ENCODE measurements around the gene RABL6. TPM values are rescaled to one million over a fixed set of nuclear protein-coding genes. Genes with fewer than 3 reads are reported as not detected.

The RABL6 gene
- total and polyA plus RNA-seq, 2 experiments from 2014 or later = 101 to 153 TPM

DNA sequence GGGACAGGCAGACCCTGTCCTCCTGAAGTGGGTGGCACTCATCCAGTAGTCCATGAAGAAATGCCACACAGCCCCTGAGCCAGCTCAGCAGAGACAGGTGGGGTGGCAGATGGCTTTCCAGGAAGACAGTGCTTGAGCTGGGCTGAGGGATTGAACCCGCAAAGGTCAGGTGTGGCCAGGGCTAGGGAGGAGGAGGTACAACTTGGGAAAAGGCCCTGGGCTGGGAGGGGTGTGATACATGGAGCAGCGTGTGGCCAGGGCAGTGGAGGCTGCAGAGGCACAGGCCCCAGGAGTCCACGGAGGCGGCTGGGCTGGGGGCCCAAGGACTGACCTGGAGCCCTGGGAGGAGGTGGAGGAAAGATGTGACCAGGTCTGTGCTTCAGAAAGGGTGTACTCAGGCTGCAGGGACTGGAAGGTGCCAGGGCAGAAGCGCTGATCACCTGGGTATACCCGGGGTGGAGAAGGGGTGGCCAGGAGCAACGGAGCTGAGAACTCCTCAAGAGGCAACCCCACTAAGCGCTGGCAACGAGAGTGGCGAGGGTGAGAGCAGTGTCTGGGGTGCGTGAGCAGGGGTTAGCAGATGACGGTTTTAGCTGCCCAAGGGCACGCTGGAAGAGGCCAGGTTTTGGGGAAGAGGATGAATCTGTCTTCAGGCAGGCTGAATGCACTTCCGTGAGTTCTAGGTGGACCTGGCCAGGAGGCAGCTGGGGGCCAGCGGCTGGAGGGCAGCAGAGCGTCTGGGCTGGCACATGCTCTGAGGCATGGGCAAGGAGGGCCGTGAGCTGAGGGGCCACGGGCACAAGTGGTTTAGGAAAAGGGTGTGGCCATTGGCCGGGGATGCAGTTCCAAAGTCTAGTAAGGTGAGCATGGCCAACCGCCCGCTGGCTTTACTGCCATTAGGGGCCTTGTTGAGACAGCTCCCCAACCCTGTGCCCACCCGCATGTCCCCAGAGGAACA lies 3.9 kb upstream of the RABL6 start:
- TF ChIP-seq, protein P1, sequence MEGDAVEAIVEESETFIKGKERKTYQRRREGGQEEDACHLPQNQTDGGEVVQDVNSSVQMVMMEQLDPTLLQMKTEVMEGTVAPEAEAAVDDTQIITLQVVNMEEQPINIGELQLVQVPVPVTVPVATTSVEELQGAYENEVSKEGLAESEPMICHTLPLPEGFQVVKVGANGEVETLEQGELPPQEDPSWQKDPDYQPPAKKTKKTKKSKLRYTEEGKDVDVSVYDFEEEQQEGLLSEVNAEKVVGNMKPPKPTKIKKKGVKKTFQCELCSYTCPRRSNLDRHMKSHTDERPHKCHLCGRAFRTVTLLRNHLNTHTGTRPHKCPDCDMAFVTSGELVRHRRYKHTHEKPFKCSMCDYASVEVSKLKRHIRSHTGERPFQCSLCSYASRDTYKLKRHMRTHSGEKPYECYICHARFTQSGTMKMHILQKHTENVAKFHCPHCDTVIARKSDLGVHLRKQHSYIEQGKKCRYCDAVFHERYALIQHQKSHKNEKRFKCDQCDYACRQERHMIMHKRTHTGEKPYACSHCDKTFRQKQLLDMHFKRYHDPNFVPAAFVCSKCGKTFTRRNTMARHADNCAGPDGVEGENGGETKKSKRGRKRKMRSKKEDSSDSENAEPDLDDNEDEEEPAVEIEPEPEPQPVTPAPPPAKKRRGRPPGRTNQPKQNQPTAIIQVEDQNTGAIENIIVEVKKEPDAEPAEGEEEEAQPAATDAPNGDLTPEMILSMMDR (IDR thresholded peaks at IDR 0.05; ENCODE audit: low read depth, low read length) = no peak
- DNase-seq (ENCODE audit: low read depth in 1 of 2, low spot score in 1 of 2) = no peak
- H3K27ac ChIP-seq = no peak overlapping the region
- H3K4me1 ChIP-seq (ENCODE audit: low read depth) = peaks cover 14% of the 10 kb centered on the region
- no peak overlapping the region for H3K4me3 ChIP-seq
- no peaks in the 10 kb centered on the region for H3K27me3 ChIP-seq
- H3K9me3 ChIP-seq (ENCODE audit: low read depth) = no peaks in the 10 kb centered on the region
- no peaks in the 10 kb centered on the region for H3K36me3 ChIP-seq

DNA sequence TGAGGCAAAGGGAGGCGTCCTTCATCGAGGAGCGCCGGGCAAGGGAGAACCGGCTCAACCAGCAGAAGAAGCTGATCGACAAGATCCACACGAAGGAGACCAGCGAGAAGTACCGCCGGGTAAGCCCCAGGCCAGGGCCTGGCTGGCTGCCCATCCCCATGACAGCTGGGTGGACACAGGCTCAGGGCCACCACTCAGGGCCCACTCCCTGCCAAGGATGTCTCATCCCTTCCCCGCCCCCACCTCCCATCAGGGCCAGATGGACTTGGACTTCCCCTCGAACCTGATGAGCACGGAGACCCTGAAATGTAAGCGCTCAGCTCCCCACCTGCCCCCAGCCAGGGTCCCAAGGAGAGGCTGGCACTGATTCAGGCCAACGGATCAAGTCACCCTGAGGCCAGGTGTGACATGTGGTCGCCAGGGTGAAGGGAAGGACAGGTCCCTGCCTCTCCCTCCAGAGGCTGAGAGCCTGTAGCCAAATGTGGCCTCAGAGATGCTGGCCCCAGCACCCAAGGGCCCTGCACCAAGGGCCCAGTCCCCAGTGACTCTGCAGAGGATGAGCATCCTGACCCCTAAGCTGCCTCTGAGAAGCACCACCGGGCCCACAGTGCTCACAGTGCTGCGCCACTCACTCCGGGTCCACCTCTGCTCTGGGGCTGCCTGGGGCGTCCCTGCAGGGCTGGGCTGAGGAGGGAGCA lies 3.1 kb upstream of the RABL6 start:
- no peaks in the 10 kb centered on the region for H3K27me3 ChIP-seq
- no peaks in the 10 kb centered on the region for H3K36me3 ChIP-seq
- no peaks in the 10 kb centered on the region for H3K9me3 ChIP-seq (ENCODE audit: low read depth)
- DNase-seq (ENCODE audit: low read depth in 1 of 2, low spot score in 1 of 2) = no peak
- no peak overlapping the region for H3K27ac ChIP-seq
- H3K4me1 ChIP-seq (ENCODE audit: low read depth) = peaks cover 15% of the 10 kb centered on the region
- TF ChIP-seq, protein P1 (IDR thresholded peaks at IDR 0.05; ENCODE audit: low read depth, low read length) = no peak
- H3K4me3 ChIP-seq = no peak overlapping the region

DNA sequence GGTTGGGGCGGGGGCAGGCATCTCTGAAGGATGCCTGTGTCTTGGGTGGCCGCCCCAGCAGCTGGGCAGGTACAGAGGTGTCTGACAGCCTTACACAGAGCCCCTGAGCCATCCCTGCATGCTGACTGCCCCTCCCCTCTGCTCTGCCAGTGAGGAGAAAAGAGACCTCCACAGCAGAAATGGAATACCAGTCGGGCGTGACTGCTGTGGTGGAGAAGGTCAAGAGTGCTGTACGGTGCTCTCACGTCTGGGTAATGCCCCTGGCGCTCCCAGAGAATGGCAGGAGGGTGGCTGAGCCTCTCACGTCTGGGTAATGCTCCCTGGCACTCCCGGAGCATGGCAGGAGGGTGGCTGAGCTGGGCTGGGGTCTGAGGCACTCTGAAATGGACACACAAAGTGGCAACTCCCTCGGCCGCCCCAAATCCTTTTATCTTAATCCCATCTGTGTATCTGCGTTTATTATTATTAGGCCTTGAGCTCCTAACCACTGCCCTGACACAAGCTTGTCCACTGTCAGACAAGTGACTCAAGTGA lies 2.5 kb upstream of the RABL6 start:
- Histone ChIP-seq H3K4me3 (no peak overlapping the region), H3K27ac (no peak overlapping the region), H3K4me1 (ENCODE audit: low read depth) (peaks cover 21% of the 10 kb centered on the region), H3K27me3 (no peaks in the 10 kb centered on the region), H3K9me3 (ENCODE audit: low read depth) (no peaks in the 10 kb centered on the region), H3K36me3 (no peaks in the 10 kb centered on the region)
- no peak for DNase-seq (ENCODE audit: low read depth in 1 of 2, low spot score in 1 of 2)
- TF ChIP-seq, protein P1 (IDR thresholded peaks at IDR 0.05; ENCODE audit: low read depth, low read length) = no peak

DNA sequence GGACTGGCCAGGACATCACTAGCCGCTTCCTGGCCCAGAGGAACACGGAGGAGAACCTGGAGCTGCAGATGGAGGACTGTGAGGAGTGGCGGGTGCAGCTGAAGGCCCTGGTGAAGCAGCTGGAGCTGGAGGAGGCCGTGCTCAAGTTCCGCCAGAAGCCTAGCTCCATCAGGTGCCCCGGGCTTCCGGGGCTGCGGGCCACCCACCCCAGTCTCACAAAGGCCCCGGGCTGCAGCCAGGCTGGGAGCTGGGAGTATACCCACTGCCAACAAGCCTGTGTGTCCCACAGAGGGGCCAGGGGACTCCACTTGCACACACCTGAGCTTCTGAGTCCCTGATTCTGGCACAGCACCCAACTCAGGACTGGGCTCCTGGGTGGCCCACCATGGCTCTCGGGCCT lies 1.7 kb upstream of the RABL6 start:
- H3K9me3 ChIP-seq (ENCODE audit: low read depth) = no peaks in the 10 kb centered on the region
- no peak overlapping the region for H3K27ac ChIP-seq
- no peaks in the 10 kb centered on the region for H3K36me3 ChIP-seq
- TF ChIP-seq, protein P1 (IDR thresholded peaks at IDR 0.05; ENCODE audit: low read depth, low read length) = no peak
- H3K27me3 ChIP-seq = no peaks in the 10 kb centered on the region
- peaks cover 27% of the 10 kb centered on the region for H3K4me1 ChIP-seq (ENCODE audit: low read depth)
- no peak overlapping the region for H3K4me3 ChIP-seq
- no peak for DNase-seq (ENCODE audit: low read depth in 1 of 2, low spot score in 1 of 2)

DNA sequence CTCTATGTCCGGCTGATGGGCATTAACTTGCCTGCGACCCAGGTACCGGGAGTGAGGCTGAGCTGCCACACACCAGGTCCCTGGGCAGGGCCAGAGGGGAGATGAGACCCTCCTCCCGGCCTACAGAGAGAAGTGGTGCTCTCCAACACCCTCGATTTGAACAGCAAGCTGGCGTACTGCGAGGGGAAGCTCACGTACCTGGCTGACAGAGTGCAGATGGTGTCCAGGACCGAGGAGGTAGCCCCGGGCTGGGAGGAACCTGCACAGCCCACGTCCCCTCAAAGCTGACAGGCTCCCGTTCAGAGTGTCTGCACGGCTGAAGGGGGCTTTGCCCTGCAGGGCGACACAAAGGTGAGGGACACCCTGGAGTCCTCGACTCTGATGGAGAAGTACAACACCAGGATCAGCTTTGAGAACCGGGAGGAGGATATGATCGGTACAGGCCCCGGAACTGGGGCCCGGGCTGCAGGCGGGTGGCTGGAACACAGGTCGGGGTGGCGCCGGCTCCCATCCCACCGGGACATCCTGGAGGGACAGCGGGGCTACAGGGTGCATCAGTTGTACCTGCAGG lies 1.0 kb upstream of the RABL6 start:
- peak overlapping the region; percentile 100 for H3K4me3 ChIP-seq
- TF ChIP-seq, protein P1 (IDR thresholded peaks at IDR 0.05; ENCODE audit: low read depth, low read length) = no peak
- peak overlapping the region; percentile 99 for H3K27ac ChIP-seq
- no peak for DNase-seq (ENCODE audit: low read depth in 1 of 2, low spot score in 1 of 2)
- no peaks in the 10 kb centered on the region for H3K27me3 ChIP-seq
- peaks cover 23% of the 10 kb centered on the region for H3K4me1 ChIP-seq (ENCODE audit: low read depth)
- H3K36me3 ChIP-seq = no peaks in the 10 kb centered on the region
- no peaks in the 10 kb centered on the region for H3K9me3 ChIP-seq (ENCODE audit: low read depth)
